Panc1 (cell line): Measurements from ENCODE around the gene MRPL40. TPM values are rescaled to one million over a fixed set of nuclear protein-coding genes. Genes with fewer than 3 reads are reported as not detected.

ENCODE experiments used
- ATAC-seq: fragments of 200-7000 bp; cut with Tn5 transposase; 2 replicates; pipeline ENCODE4 v1.9.1; 2020; ENCODE audit warnings: mild to moderate bottlenecking, moderate library complexity
- BruUV-seq: library from RNA; stranded (reverse); fragments of 400-500 nt; replicated peaks from 2 replicates; lab custom pipeline; 2021; lab: Mats Ljungman, UMichigan
- CTCF ChIA-PET: fragments of 300-600 bp; sonication (Branson Sonifier 250); formaldehyde crosslinking; loops from one replicate; lab custom pipeline; 2022; ENCODE audit warnings: antibody characterized with exemption; lab: Charles Lee
- POLR2A ChIA-PET: fragments of 300-600 bp; sonication (Branson Sonifier 250); formaldehyde crosslinking; loops from one replicate; lab custom pipeline; 2022; ENCODE audit warnings: antibody characterized with exemption; lab: Charles Lee
- DNase-seq: peaks from one replicate; pipeline ENCODE4 v3.0.0-alpha.2; 2010; ENCODE audit warnings: low read depth, low spot score
- H3K27ac ChIP-seq: 2 replicates; pipeline ENCODE4 v1.5.1; 2011; ENCODE audit warnings: mild to moderate bottlenecking, low read length, inconsistent platforms
- H3K27me3 ChIP-seq: fragments of 200-500 bp; sonication (Bioruptor generic); 2 replicates; pipeline ENCODE4 v1.6.0; 2014; ENCODE audit warnings: low read length, inconsistent platforms; ENCODE audit not compliant: control insufficient read depth, insufficient read depth
- H3K36me3 ChIP-seq: fragments of 200-500 bp; sonication (Bioruptor generic); 2 replicates; pipeline ENCODE4 v1.5.1; 2014; ENCODE audit warnings: inconsistent platforms, mild to moderate bottlenecking, low read length, moderate library complexity; ENCODE audit not compliant: control insufficient read depth, insufficient read depth
- H3K4me1 ChIP-seq: 2 replicates; pipeline ENCODE4 v1.5.1; 2011; ENCODE audit warnings: inconsistent platforms, mild to moderate bottlenecking, low read length, moderate library complexity; ENCODE audit not compliant: control insufficient read depth, insufficient read depth
- H3K4me3 ChIP-seq, 2 experiments: 2 replicates each; pipeline ENCODE4 v1.5.1; 2011 to 2012; ENCODE audit warnings: low read depth in 2 of 2, low read length in 2 of 2, mild to moderate bottlenecking in 2 of 2, inconsistent platforms in 1 of 2, moderate library complexity in 1 of 2
- H3K9me3 ChIP-seq: fragments of 200-500 bp; sonication (Bioruptor generic); 2 replicates; pipeline ENCODE4 v1.5.1; 2014; ENCODE audit warnings: low read depth, mild to moderate bottlenecking, inconsistent platforms, low read length, moderate library complexity; ENCODE audit not compliant: control insufficient read depth, insufficient read depth
- POLR2AphosphoS5 ChIP-seq: IDR thresholded peaks from 2 replicates; pipeline ENCODE4 v1.6.1; 2012; ENCODE audit warnings: mild to moderate bottlenecking, low read depth, low read length, moderate library complexity
- SIN3A ChIP-seq: IDR thresholded peaks from 2 replicates; pipeline ENCODE4 v1.6.1; 2012; ENCODE audit warnings: low read depth, mild to moderate bottlenecking, low read length, moderate library complexity, borderline replicate concordance; ENCODE audit not compliant: insufficient read depth
- TCF7L2 ChIP-seq: IDR thresholded peaks from 2 replicates; pipeline ENCODE4 v1.6.1; 2011; ENCODE audit warnings: mild to moderate bottlenecking, low read depth, low read length, inconsistent platforms
- in situ Hi-C: cut with HindIII; loops from 2 replicates; pipeline ENCODE4 v1.10.0; 2016; ENCODE audit warnings: low sequenced_read_pairs, low pct_unique_long_range_greater_than_20kb
- intact Hi-C: fragments of 100-400 bp; cut with micrococcal nuclease; formaldehyde crosslinking; loops from one replicate; pipeline ENCODE4 v1.10.0; 2022; ENCODE audit not compliant: unreplicated experiment
- total RNA-seq: library from RNA; stranded (reverse); gene quantifications from one replicate; pipeline ENCODE4 v1.2.1, GENCODE V29; 2021; ENCODE audit not compliant: unreplicated experiment
- TF ChIP-seq, protein P1 (sequence below), 2 experiments: IDR thresholded peaks; 2 replicates each; pipeline ENCODE4 v1.6.1; 2011 to 2012; ENCODE audit warnings: low read depth in 2 of 2, control low read depth in 1 of 2, low read length in 1 of 2, mild to moderate bottlenecking in 1 of 2, moderate library complexity in 1 of 2; ENCODE audit not compliant: insufficient read depth in 1 of 2
- TF ChIP-seq, protein P2 (sequence below): fragments of 450-650 bp; IDR thresholded peaks from 2 replicates; pipeline ENCODE4 v1.5.1; 2017; ENCODE audit warnings: mild to moderate bottlenecking

MRPL40 gene
- total RNA-seq, 1 experiment from 2014 or later: 36.3 TPM

GRCh38 chr22:19419464-19420178 lies 12.7 kb upstream of the MRPL40 start:
- CTCF ChIA-PET: no interaction called here

GRCh38 chr22:19420321-19420720 lies 12.0 kb upstream of the MRPL40 start:
- no TSS peak for BruUV-seq
- Histone ChIP-seq H3K9me3 (no peaks in the 10 kb centered on the region), H3K4me1 (no peaks in the 10 kb centered on the region; the same call in 1 of the 2 replicates), H3K27ac (no peak overlapping the region), H3K36me3 (no peaks in the 10 kb centered on the region), H3K27me3 (no peaks in the 10 kb centered on the region), H3K4me3 (no peak overlapping the region)
- in situ Hi-C loops (no loop called here), intact Hi-C loops (no loop called here)
- ChIA-PET POLR2A (no interaction called here), CTCF (no interaction called here)
- DNase-seq (no peak), ATAC-seq (no peak)
- TF ChIP-seq, protein P1, sequence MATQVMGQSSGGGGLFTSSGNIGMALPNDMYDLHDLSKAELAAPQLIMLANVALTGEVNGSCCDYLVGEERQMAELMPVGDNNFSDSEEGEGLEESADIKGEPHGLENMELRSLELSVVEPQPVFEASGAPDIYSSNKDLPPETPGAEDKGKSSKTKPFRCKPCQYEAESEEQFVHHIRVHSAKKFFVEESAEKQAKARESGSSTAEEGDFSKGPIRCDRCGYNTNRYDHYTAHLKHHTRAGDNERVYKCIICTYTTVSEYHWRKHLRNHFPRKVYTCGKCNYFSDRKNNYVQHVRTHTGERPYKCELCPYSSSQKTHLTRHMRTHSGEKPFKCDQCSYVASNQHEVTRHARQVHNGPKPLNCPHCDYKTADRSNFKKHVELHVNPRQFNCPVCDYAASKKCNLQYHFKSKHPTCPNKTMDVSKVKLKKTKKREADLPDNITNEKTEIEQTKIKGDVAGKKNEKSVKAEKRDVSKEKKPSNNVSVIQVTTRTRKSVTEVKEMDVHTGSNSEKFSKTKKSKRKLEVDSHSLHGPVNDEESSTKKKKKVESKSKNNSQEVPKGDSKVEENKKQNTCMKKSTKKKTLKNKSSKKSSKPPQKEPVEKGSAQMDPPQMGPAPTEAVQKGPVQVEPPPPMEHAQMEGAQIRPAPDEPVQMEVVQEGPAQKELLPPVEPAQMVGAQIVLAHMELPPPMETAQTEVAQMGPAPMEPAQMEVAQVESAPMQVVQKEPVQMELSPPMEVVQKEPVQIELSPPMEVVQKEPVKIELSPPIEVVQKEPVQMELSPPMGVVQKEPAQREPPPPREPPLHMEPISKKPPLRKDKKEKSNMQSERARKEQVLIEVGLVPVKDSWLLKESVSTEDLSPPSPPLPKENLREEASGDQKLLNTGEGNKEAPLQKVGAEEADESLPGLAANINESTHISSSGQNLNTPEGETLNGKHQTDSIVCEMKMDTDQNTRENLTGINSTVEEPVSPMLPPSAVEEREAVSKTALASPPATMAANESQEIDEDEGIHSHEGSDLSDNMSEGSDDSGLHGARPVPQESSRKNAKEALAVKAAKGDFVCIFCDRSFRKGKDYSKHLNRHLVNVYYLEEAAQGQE (IDR thresholded peaks at IDR 0.05; ENCODE audit: insufficient read depth in 1 of 2, low read depth in 2 of 2, low read length in 1 of 2): no peak
- TF ChIP-seq, protein P2, sequence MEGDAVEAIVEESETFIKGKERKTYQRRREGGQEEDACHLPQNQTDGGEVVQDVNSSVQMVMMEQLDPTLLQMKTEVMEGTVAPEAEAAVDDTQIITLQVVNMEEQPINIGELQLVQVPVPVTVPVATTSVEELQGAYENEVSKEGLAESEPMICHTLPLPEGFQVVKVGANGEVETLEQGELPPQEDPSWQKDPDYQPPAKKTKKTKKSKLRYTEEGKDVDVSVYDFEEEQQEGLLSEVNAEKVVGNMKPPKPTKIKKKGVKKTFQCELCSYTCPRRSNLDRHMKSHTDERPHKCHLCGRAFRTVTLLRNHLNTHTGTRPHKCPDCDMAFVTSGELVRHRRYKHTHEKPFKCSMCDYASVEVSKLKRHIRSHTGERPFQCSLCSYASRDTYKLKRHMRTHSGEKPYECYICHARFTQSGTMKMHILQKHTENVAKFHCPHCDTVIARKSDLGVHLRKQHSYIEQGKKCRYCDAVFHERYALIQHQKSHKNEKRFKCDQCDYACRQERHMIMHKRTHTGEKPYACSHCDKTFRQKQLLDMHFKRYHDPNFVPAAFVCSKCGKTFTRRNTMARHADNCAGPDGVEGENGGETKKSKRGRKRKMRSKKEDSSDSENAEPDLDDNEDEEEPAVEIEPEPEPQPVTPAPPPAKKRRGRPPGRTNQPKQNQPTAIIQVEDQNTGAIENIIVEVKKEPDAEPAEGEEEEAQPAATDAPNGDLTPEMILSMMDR: no peak
- TF ChIP-seq SIN3A (no peak), POLR2AphosphoS5 (no peak), TCF7L2 (no peak)

More at GRCh38 chr22:19419464-19420178, 12.7 kb upstream of the MRPL40 start:
- DNase-seq (no peak), ATAC-seq (no peak)
- POLR2A ChIA-PET: no interaction called here
- H3K9me3 ChIP-seq: no peaks in the 10 kb centered on the region
- no peaks in the 10 kb centered on the region for H3K27me3 ChIP-seq
- TF ChIP-seq, protein P2: no peak
- TF ChIP-seq, protein P1 (IDR thresholded peaks at IDR 0.05; ENCODE audit: insufficient read depth in 1 of 2, low read depth in 2 of 2, low read length in 1 of 2): no peak
- no TSS peak for BruUV-seq
- no peak overlapping the region for H3K4me3 ChIP-seq
- H3K27ac ChIP-seq: no peak overlapping the region
- H3K36me3 ChIP-seq: no peaks in the 10 kb centered on the region
- no peaks in the 10 kb centered on the region; the same call in 1 of the 2 replicates for H3K4me1 ChIP-seq
- intact Hi-C loops: no loop called here
- in situ Hi-C loops: no loop called here
